HCT116 (cell line): Measurements from ENCODE around the gene RPE65. TPM values are rescaled to one million over a fixed set of nuclear protein-coding genes. Genes with fewer than 3 reads are reported as not detected.
A peak's percentile ranks its signal among the peaks of the same experiment; 100 is the strongest.

Experiments used
- ATAC-seq: fragments of 200-7000 bp; cut with Tn5 transposase; 2 replicates; pipeline ENCODE4 v1.9.1; 2020; ENCODE audit warnings: mild to moderate bottlenecking, moderate library complexity
- BruUV-seq: library from RNA; stranded (reverse); fragments of 400-500 nt; replicated peaks from 2 replicates; lab custom pipeline; 2021; lab: Mats Ljungman, UMichigan
- CTCF ChIA-PET: fragments of 300-600 bp; sonication (Branson Sonifier 250); formaldehyde crosslinking; loops from one replicate; lab custom pipeline; 2021; ENCODE audit warnings: antibody characterized with exemption; lab: Charles Lee
- POLR2A ChIA-PET: fragments of 300-600, 350-600 bp; sonication (Branson Sonifier 250); formaldehyde crosslinking; loops from one replicate; lab custom pipeline; 2021; ENCODE audit warnings: antibody characterized with exemption; lab: Charles Lee
- RAD21 ChIA-PET, 2 experiments: fragments of 300-600 bp; sonication (Branson Sonifier 250); formaldehyde crosslinking; loops; one replicate each; lab custom pipeline; 2023; ENCODE audit warnings: low total read pairs in 2 of 2; ENCODE audit not compliant: uncharacterized antibody in 2 of 2, unreplicated experiment in 2 of 2, low non-redundant PET in 1 of 2; lab: Charles Lee
- DNase-seq: peaks from one replicate; pipeline ENCODE4 v3.0.0-alpha.2; 2010; ENCODE audit warnings: low read depth, low spot score
- H2AFZ ChIP-seq: fragments of 200-600 bp; shearing (Covaris generic), sonication (generic); 2 replicates; pipeline ENCODE4 v1.6.1; 2017; ENCODE audit warnings: low read depth, mixed run types, mixed read lengths, antibody characterized with exemption, low read length; ENCODE audit not compliant: poor library complexity, severe bottlenecking
- H3K27ac ChIP-seq: 2 replicates; pipeline ENCODE4 v1.5.1; 2012; ENCODE audit warnings: low read depth, low read length
- H3K27me3 ChIP-seq: fragments of 200-600 bp; sonication (generic); 2 replicates; pipeline ENCODE4 v1.6.1; 2016; ENCODE audit warnings: mixed run types, low read length, mixed read lengths; ENCODE audit not compliant: insufficient read depth
- H3K36me3 ChIP-seq, 2 experiments: fragments of 200-500 bp in 1 of 2; fragments of 200-600 bp in 1 of 2; sonication (Bioruptor generic) in 1 of 2; sonication (generic) in 1 of 2; 2 replicates each; pipeline versions ENCODE4 v1.5.1 to v1.6.1; 2014 to 2016; ENCODE audit warnings: low read length in 2 of 2, inconsistent platforms in 1 of 2, mixed read lengths in 1 of 2, mixed run types in 1 of 2; ENCODE audit not compliant: insufficient read depth in 2 of 2, control insufficient read depth in 1 of 2
- H3K4me1 ChIP-seq, 2 experiments: fragments of 200-600 bp in 1 of 2; sonication (generic) in 1 of 2; 2 replicates each; pipeline versions ENCODE4 v1.5.1 to v1.6.1; 2012 to 2017; ENCODE audit warnings: low read length in 2 of 2, inconsistent platforms in 1 of 2, mild to moderate bottlenecking in 1 of 2, mixed read lengths in 1 of 2, mixed run types in 1 of 2, moderate library complexity in 1 of 2; ENCODE audit not compliant: insufficient read depth in 2 of 2, control insufficient read depth in 1 of 2
- H3K4me2 ChIP-seq: fragments of 200-600 bp; sonication (generic); 2 replicates; pipeline ENCODE4 v1.6.1; 2017; ENCODE audit warnings: mixed run types, low read length, mixed read lengths
- H3K4me3 ChIP-seq, 2 experiments: fragments of 200-600 bp in 1 of 2; sonication (generic) in 1 of 2; replicated peaks in 1 of 2; 2 replicates each; pipeline ENCODE4 v1.5.1; 2011 to 2016; ENCODE audit warnings: low read length in 2 of 2, control low read depth in 1 of 2, low read depth in 1 of 2, mild to moderate bottlenecking in 1 of 2, mixed read lengths in 1 of 2, mixed run types in 1 of 2
- H3K79me2 ChIP-seq: fragments of 200-600 bp; sonication (generic); 2 replicates; pipeline ENCODE4 v1.6.1; 2017; ENCODE audit warnings: mild to moderate bottlenecking, mixed run types, low read length, moderate library complexity, mixed read lengths; ENCODE audit not compliant: insufficient read depth
- H3K9ac ChIP-seq: fragments of 200-600 bp; sonication (generic); 2 replicates; pipeline ENCODE4 v1.6.1; 2016; ENCODE audit warnings: low read length, mixed read lengths
- H3K9me2 ChIP-seq: fragments of 200-600 bp; sonication (generic), shearing (Covaris generic); 2 replicates; pipeline ENCODE4 v1.6.1; 2017; ENCODE audit warnings: mixed run types, mild to moderate bottlenecking, moderate library complexity; ENCODE audit not compliant: insufficient read depth
- H3K9me3 ChIP-seq, 2 experiments: fragments of 200-500 bp in 1 of 2; fragments of 200-600 bp in 1 of 2; sonication (Bioruptor generic) in 1 of 2; sonication (generic) in 1 of 2; 2 replicates each; pipeline ENCODE4 v1.6.1; 2014 to 2017; ENCODE audit warnings: low read length in 2 of 2, mixed read lengths in 2 of 2, inconsistent platforms in 1 of 2, low read depth in 1 of 2, mild to moderate bottlenecking in 1 of 2, mixed run types in 1 of 2, moderate library complexity in 1 of 2; ENCODE audit not compliant: control insufficient read depth in 1 of 2, insufficient read depth in 1 of 2
- H4K20me1 ChIP-seq: fragments of 200-600 bp; sonication (generic), shearing (Covaris generic); 2 replicates; pipeline ENCODE4 v1.6.1; 2017; ENCODE audit warnings: mixed run types, mild to moderate bottlenecking, moderate library complexity; ENCODE audit not compliant: insufficient read depth
- CBX3 ChIP-seq: IDR thresholded peaks from 2 replicates; pipeline ENCODE4 v1.6.1; 2012; ENCODE audit warnings: low read depth
- CEBPB ChIP-seq: IDR thresholded peaks from 2 replicates; pipeline ENCODE4 v1.6.1; 2012; ENCODE audit warnings: low read depth
- EZH2 ChIP-seq: fragments of 200-600 bp; sonication (generic); IDR thresholded peaks from 2 replicates; pipeline ENCODE4 v1.6.1; 2017; ENCODE audit warnings: antibody characterized with exemption, mixed run types
- EZH2phosphoT487 ChIP-seq: fragments of 200-600 bp; IDR thresholded peaks from 2 replicates; pipeline ENCODE4 v1.6.1; 2018; ENCODE audit warnings: antibody characterized with exemption, borderline replicate concordance
- FOSL1 ChIP-seq: IDR thresholded peaks from 2 replicates; pipeline ENCODE4 v1.6.1; 2012; ENCODE audit warnings: low read depth
- POLR2A ChIP-seq: IDR thresholded peaks from 2 replicates; pipeline ENCODE4 v1.7.0; 2011; ENCODE audit warnings: borderline replicate concordance; ENCODE audit not compliant: insufficient read depth, insufficient read length; ENCODE audit errors: extremely low read depth
- POLR2AphosphoS5 ChIP-seq: IDR thresholded peaks from 2 replicates; pipeline ENCODE4 v1.6.1; 2011; ENCODE audit warnings: mild to moderate bottlenecking, low read depth, low read length, moderate library complexity
- RAD21 ChIP-seq: IDR thresholded peaks from 2 replicates; pipeline ENCODE4 v1.6.1; 2012; ENCODE audit warnings: low read depth, mild to moderate bottlenecking
- SIN3A ChIP-seq: IDR thresholded peaks from 2 replicates; pipeline ENCODE4 v1.6.1; 2012; ENCODE audit warnings: low read depth
- SP1 ChIP-seq: IDR thresholded peaks from 2 replicates; pipeline ENCODE4 v1.6.1; 2012; ENCODE audit warnings: low read depth
- SRF ChIP-seq: IDR thresholded peaks from 2 replicates; pipeline ENCODE4 v1.6.1; 2012; ENCODE audit warnings: low read depth
- TCF7L2 ChIP-seq: IDR thresholded peaks from 2 replicates; pipeline ENCODE4 v1.7.0; 2011; ENCODE audit warnings: borderline replicate concordance, inconsistent platforms; ENCODE audit not compliant: insufficient read depth, insufficient read length; ENCODE audit errors: extremely low read depth
- YY1 ChIP-seq: IDR thresholded peaks from 2 replicates; pipeline ENCODE4 v1.6.1; 2011; ENCODE audit warnings: low read length, low read depth, moderate library complexity, mild to moderate bottlenecking; ENCODE audit not compliant: insufficient replicate concordance; ENCODE audit errors: extremely low read depth
- ZFX ChIP-seq: fragments of 450-650 bp; IDR thresholded peaks from 2 replicates; pipeline ENCODE4 v1.6.1; 2017
- ZNF274 ChIP-seq: fragments of 200-500 bp; sonication (Bioruptor generic); IDR thresholded peaks from 2 replicates; pipeline ENCODE4 v1.6.1; 2014; ENCODE audit warnings: mild to moderate bottlenecking, low read depth, low read length, inconsistent platforms
- intact Hi-C: fragments of 100-400 bp; cut with micrococcal nuclease; formaldehyde crosslinking; loops from 2 replicates; pipeline ENCODE4 v1.10.0; 2022
- total RNA-seq: library from RNA; stranded (reverse); gene quantifications from one replicate; pipeline ENCODE4 v1.2.1, GENCODE V29; 2021; ENCODE audit not compliant: unreplicated experiment
- TF ChIP-seq, protein P1 (sequence below): IDR thresholded peaks from 2 replicates; pipeline ENCODE4 v1.6.1; 2012; ENCODE audit warnings: low read depth
- TF ChIP-seq, protein P2 (sequence below), 3 experiments: fragments of 200-600 bp in 1 of 3; sonication (generic) in 1 of 3; IDR thresholded peaks in 2 of 3; conservative IDR thresholded peaks in 1 of 3; 2 replicates each; pipeline ENCODE4 v1.5.1; 2012 to 2017; ENCODE audit warnings: low read depth in 2 of 3, low read length in 2 of 3, antibody characterized with exemption in 1 of 3, borderline replicate concordance in 1 of 3, control low read depth in 1 of 3, mild to moderate bottlenecking in 1 of 3, mixed read lengths in 1 of 3, mixed run types in 1 of 3, moderate library complexity in 1 of 3; ENCODE audit not compliant: insufficient read depth in 1 of 3
- TF ChIP-seq, protein P3 (sequence below): IDR thresholded peaks from 2 replicates; pipeline ENCODE4 v1.6.1; 2012

The RPE65 gene
- total RNA-seq, 1 experiment from 2014 or later: not detected

DNA sequence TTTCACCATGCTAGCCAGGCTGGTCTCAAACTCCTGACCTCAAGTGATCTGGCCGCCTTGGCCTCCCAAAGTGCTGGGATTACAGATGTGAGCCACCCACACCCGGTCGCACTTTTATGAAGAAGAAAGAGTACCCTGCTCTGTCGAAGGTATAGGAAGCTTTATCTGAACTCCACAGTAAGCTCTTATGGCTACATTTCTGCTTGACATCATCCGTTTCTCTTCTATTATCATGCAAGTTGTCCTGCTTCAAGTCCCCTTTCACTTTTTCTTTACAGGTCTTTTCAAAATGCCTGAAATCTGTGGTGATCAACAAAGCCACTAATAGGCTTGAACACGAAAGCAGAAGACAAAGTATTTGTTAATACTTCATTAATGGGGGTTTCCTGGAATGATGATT, 4.0 kb downstream of the RPE65 start (continued):
- TF ChIP-seq, protein P1, sequence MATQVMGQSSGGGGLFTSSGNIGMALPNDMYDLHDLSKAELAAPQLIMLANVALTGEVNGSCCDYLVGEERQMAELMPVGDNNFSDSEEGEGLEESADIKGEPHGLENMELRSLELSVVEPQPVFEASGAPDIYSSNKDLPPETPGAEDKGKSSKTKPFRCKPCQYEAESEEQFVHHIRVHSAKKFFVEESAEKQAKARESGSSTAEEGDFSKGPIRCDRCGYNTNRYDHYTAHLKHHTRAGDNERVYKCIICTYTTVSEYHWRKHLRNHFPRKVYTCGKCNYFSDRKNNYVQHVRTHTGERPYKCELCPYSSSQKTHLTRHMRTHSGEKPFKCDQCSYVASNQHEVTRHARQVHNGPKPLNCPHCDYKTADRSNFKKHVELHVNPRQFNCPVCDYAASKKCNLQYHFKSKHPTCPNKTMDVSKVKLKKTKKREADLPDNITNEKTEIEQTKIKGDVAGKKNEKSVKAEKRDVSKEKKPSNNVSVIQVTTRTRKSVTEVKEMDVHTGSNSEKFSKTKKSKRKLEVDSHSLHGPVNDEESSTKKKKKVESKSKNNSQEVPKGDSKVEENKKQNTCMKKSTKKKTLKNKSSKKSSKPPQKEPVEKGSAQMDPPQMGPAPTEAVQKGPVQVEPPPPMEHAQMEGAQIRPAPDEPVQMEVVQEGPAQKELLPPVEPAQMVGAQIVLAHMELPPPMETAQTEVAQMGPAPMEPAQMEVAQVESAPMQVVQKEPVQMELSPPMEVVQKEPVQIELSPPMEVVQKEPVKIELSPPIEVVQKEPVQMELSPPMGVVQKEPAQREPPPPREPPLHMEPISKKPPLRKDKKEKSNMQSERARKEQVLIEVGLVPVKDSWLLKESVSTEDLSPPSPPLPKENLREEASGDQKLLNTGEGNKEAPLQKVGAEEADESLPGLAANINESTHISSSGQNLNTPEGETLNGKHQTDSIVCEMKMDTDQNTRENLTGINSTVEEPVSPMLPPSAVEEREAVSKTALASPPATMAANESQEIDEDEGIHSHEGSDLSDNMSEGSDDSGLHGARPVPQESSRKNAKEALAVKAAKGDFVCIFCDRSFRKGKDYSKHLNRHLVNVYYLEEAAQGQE: no peak
- TF ChIP-seq SRF: no peak
- no peak for TF ChIP-seq EZH2phosphoT487
- no peak for TF ChIP-seq SP1
- TF ChIP-seq TCF7L2: no peak
- no peak for TF ChIP-seq ZFX
- TF ChIP-seq EZH2: no peak
- no peak for TF ChIP-seq POLR2A
- no peak for TF ChIP-seq CEBPB

DNA sequence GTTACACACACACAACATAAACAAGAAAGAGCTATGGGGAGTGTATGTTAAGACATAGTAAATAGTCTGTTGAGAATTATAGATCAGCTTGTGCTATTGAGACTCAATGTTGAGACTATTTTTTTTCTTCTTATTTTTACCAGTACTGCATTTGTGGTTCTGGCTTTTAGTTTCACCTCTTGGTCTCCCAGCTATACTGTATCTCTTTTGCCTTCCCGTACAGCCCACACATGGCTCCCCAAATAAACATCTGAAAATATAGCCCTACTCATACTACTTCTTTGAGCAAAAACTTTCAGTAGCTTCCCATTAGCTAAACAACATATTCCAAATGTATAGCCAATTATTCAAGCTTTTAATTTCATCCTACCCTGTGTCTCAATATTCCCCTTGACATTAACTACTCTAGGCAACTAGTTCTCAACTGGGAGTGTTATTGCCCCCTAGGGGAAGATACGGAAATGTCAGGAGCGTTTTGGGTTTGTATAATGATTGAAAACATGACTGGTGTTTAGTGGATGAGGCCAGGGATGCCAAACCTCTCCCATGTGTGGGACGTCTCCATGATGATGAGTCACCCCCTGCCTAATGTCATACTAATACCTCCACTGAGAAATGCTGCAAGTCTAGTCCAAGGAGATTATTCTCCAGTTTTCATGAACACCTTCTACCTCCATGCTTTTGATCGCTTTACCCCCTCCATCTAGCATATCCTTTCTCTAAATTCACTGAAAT, 6.8 kb downstream of the RPE65 start:
- Histone ChIP-seq H3K9me3 (no peaks in the 10 kb centered on the region), H3K9me2 (no peaks in the 10 kb centered on the region), H3K9ac (no peak overlapping the region), H2AFZ (no peak overlapping the region), H3K27ac (no peak overlapping the region), H3K27me3 (no peaks in the 10 kb centered on the region), H3K79me2 (peaks cover 7% of the 10 kb centered on the region; the same call in 1 of the 2 replicates), H3K4me1 (peaks cover 2 to 12% of the 10 kb centered on the region in 2 experiments; a peak in 2 of 4 replicates), H4K20me1 (peaks cover 4% of the 10 kb centered on the region; the same call in 1 of the 2 replicates), H3K4me2 (no peak overlapping the region; the same call in 1 of the 2 replicates), H3K36me3 (peaks cover 9 to 41% of the 10 kb centered on the region in 2 experiments; a peak in 3 of 4 replicates), H3K4me3 (no peak overlapping the region)
- intact Hi-C loops: loop anchor here (2.0 to 10.0 kb wide), 2 partner anchors 322 to 588 kb away; no protein-coding TSS in a partner anchor
- ChIA-PET RAD21 (interaction anchor here in 1 of 2 experiments (1.8 kb wide), 1 partner anchor 323 kb away, joined by 4 read pairs; no protein-coding TSS in a partner anchor), POLR2A (interaction anchor here (0.8 to 1.5 kb wide), 2 partner anchors 59 to 323 kb away, joined by 3 to 5 read pairs; no protein-coding TSS in a partner anchor), CTCF (interaction anchor here (0.7 to 2.8 kb wide), 11 partner anchors 8 to 919 kb away, joined by 3 to 15 read pairs (median 4); no protein-coding TSS in a partner anchor)
- BruUV-seq: no TSS peak
- ATAC-seq (peak; percentile 88), DNase-seq (peak; percentile 43)
- TF ChIP-seq, protein P2, sequence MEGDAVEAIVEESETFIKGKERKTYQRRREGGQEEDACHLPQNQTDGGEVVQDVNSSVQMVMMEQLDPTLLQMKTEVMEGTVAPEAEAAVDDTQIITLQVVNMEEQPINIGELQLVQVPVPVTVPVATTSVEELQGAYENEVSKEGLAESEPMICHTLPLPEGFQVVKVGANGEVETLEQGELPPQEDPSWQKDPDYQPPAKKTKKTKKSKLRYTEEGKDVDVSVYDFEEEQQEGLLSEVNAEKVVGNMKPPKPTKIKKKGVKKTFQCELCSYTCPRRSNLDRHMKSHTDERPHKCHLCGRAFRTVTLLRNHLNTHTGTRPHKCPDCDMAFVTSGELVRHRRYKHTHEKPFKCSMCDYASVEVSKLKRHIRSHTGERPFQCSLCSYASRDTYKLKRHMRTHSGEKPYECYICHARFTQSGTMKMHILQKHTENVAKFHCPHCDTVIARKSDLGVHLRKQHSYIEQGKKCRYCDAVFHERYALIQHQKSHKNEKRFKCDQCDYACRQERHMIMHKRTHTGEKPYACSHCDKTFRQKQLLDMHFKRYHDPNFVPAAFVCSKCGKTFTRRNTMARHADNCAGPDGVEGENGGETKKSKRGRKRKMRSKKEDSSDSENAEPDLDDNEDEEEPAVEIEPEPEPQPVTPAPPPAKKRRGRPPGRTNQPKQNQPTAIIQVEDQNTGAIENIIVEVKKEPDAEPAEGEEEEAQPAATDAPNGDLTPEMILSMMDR (IDR thresholded peaks at IDR 0.05 in 2 of 3, conservative IDR thresholded peaks at IDR 0.05 in 1 of 3; ENCODE audit: borderline replicate concordance in 1 of 3, insufficient read depth in 1 of 3, low read depth in 2 of 3, low read length in 2 of 3): peak; percentile 47 to 80 (median 77); a peak in 5 of 6 replicates
- TF ChIP-seq ZNF274 (no peak), POLR2AphosphoS5 (peak; percentile 46; the same call in 1 of the 2 replicates), RAD21 (peak; percentile 70), FOSL1 (no peak), CBX3 (no peak), SIN3A (peak; percentile 41), YY1 (no peak)
- TF ChIP-seq, protein P3, sequence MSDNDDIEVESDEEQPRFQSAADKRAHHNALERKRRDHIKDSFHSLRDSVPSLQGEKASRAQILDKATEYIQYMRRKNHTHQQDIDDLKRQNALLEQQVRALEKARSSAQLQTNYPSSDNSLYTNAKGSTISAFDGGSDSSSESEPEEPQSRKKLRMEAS: 0 out of 2 replicates have a peak, but pooled peaks have one; percentile 17
